HG02798 (cell line): ENCODE results near the gene MSI2.

ENCODE experiments used
- ATAC-seq: cut with Tn5 transposase; IDR thresholded peaks from one replicate; pipeline ENCODE4 v1.9.1; 2021; ENCODE audit warnings: mild to moderate bottlenecking; ENCODE audit not compliant: unreplicated experiment, poor library complexity

Gene MSI2

GRCh38 chr17:57404795-57405490 is 148.6 kb downstream of the MSI2 start:
- ATAC-seq = no peak

- no peak for ATAC-seq
These were observed 149.3 kb downstream of the MSI2 start for GRCh38 chr17:57405491-57406072.

GRCh38 chr17:57406131-57406980 is 150.0 kb downstream of the MSI2 start:
- no peak for ATAC-seq

GRCh38 chr17:57406981-57407286 is 150.6 kb downstream of the MSI2 start:
- no peak for ATAC-seq

- no peak for ATAC-seq
These were observed 151.2 kb downstream of the MSI2 start for GRCh38 chr17:57407287-57408070.

GRCh38 chr17:57408071-57408811 is 151.9 kb downstream of the MSI2 start:
- peak; percentile 48 for ATAC-seq

- no peak for ATAC-seq
These were observed 153.8 kb downstream of the MSI2 start for GRCh38 chr17:57410169-57410568.

GRCh38 chr17:57412520-57413096 is 156.3 kb downstream of the MSI2 start:
- ATAC-seq = no peak

GRCh38 chr17:57413848-57414651 is 157.7 kb downstream of the MSI2 start:
- no peak for ATAC-seq

GRCh38 chr17:57415751-57416207 is 159.5 kb downstream of the MSI2 start:
- no peak for ATAC-seq

- no peak for ATAC-seq
These were observed 160.0 kb downstream of the MSI2 start for GRCh38 chr17:57416369-57416768.

GRCh38 chr17:57417956-57418355 is 161.6 kb downstream of the MSI2 start:
- ATAC-seq = no peak

- no peak for ATAC-seq
These were observed 162.3 kb downstream of the MSI2 start for GRCh38 chr17:57418463-57419246.

GRCh38 chr17:57419940-57420550 is 163.7 kb downstream of the MSI2 start:
- ATAC-seq = no peak

- ATAC-seq = no peak
These were observed 164.7 kb downstream of the MSI2 start for GRCh38 chr17:57420734-57421717.

GRCh38 chr17:57422574-57423164 is 166.3 kb downstream of the MSI2 start:
- ATAC-seq = peak; percentile 79
